T-helper 1 cell (primary cell): Measurements from ENCODE around the gene HRH1.

Experiments
- DNase-seq, 5 donors: peaks; one replicate each; pipeline ENCODE4 v3.0.0-alpha.2; 2012 to 2020

HRH1 gene

GRCh38 chr3:11287404-11287803 is 133.1 kb downstream of the HRH1 start:
- DNase-seq, result no peak

GRCh38 chr3:11288021-11288491 is 133.8 kb downstream of the HRH1 start:
- DNase-seq, result no peak

- peak in 1 of 5 donors; percentile 19 for DNase-seq
Measured at GRCh38 chr3:11288786-11289637, 134.7 kb downstream of the HRH1 start.

- DNase-seq, result peak in 1 of 5 donors; percentile 17
Measured at GRCh38 chr3:11289864-11290263, 135.6 kb downstream of the HRH1 start.

GRCh38 chr3:11290743-11291680 is 136.7 kb downstream of the HRH1 start:
- peak in 2 of 5 donors; percentile 20 to 68 for DNase-seq

GRCh38 chr3:11291808-11292207 is 137.5 kb downstream of the HRH1 start:
- DNase-seq, result no peak

- DNase-seq, result no peak
Measured at GRCh38 chr3:11297126-11297525, 142.8 kb downstream of the HRH1 start.

GRCh38 chr3:11300970-11301369 is 146.7 kb downstream of the HRH1 start:
- peak in 1 of 5 donors; percentile 36 for DNase-seq

GRCh38 chr3:11302444-11302843 is 148.2 kb downstream of the HRH1 start:
- no peak for DNase-seq

- no peak for DNase-seq
Measured at GRCh38 chr3:11304175-11304574, 149.9 kb downstream of the HRH1 start.

GRCh38 chr3:11305509-11305908 is 151.2 kb downstream of the HRH1 start:
- DNase-seq, result no peak

- DNase-seq, result peak in 1 of 5 donors; percentile 69
Measured at GRCh38 chr3:11306817-11307589, 152.7 kb downstream of the HRH1 start.

GRCh38 chr3:11307830-11308432 is 153.6 kb downstream of the HRH1 start:
- no peak for DNase-seq

- no peak for DNase-seq
Measured at GRCh38 chr3:11310258-11310657, 156.0 kb downstream of the HRH1 start.

GRCh38 chr3:11312166-11312565 is 157.9 kb downstream of the HRH1 start:
- no peak for DNase-seq
